ENCODE data around the gene PLEKHG4B. TPM values are rescaled to one million over a fixed set of nuclear protein-coding genes. Genes with fewer than 3 reads are reported as not detected.

The PLEKHG4B gene
- total and polyA plus RNA-seq, 10 donors = under 0.01 to 0.51 (median 0.20) TPM; not detected in 2

- H3K4me1 ChIP-seq = peaks cover 0 to 7% (median 3%) of the 10 kb centered on the region in 6 donors
- DNase-seq = no peak
- no peaks in the 10 kb centered on the region for H3K36me3 ChIP-seq
- no peak overlapping the region for H3K4me3 ChIP-seq
- H3K27me3 ChIP-seq (replicated peaks in 1 of 7) = peaks cover 0 to 88% (median 35%) of the 10 kb centered on the region in 7 donors
- WGBS, 5 donors = 12 to 22% (median 18%) methylated on average over 14 to 33 of the region's 37 CpGs
- no peaks in the 10 kb centered on the region for H3K9me3 ChIP-seq
- TF ChIP-seq CTCF (IDR thresholded peaks at IDR 0.05 in 8 of 11, conservative IDR thresholded peaks at IDR 0.05 in 3 of 11) (no peak), POLR2AphosphoS5 (IDR thresholded peaks at IDR 0.05) (no peak), POLR2A (IDR thresholded peaks at IDR 0.05) (no peak)
- no peak overlapping the region for H3K27ac ChIP-seq
- intact Hi-C loops (cut with DNase I; ENCODE audit: low total_unique reads) = no loop called here
These were observed 643 bp downstream of the PLEKHG4B start for GRCh38 chr5:92401-93220.

GRCh38 chr5:93221-93980 is 1.4 kb downstream of the PLEKHG4B start:
- no peak overlapping the region for H3K27ac ChIP-seq
- peaks cover 0 to 7% (median 3%) of the 10 kb centered on the region in 6 donors for H3K4me1 ChIP-seq
- intact Hi-C loops (cut with DNase I; ENCODE audit: low total_unique reads) = no loop called here
- no peak overlapping the region for H3K4me3 ChIP-seq
- H3K36me3 ChIP-seq = no peaks in the 10 kb centered on the region
- no peaks in the 10 kb centered on the region for H3K9me3 ChIP-seq
- TF ChIP-seq CTCF (IDR thresholded peaks at IDR 0.05 in 8 of 11, conservative IDR thresholded peaks at IDR 0.05 in 3 of 11) = no peak
- TF ChIP-seq POLR2AphosphoS5 (IDR thresholded peaks at IDR 0.05) = no peak
- TF ChIP-seq POLR2A (IDR thresholded peaks at IDR 0.05) = no peak
- WGBS, 5 donors = 87 to 95% (median 94%) methylated on average over 15 of the region's 15 CpGs
- H3K27me3 ChIP-seq (replicated peaks in 1 of 7) = peaks cover 0 to 95% (median 35%) of the 10 kb centered on the region in 7 donors
- no peak for DNase-seq

- no peaks in the 10 kb centered on the region for H3K9me3 ChIP-seq
- DNase-seq = no peak
- peaks cover 0 to 95% (median 35%) of the 10 kb centered on the region in 7 donors for H3K27me3 ChIP-seq (replicated peaks in 1 of 7)
These were observed 2.3 kb downstream of the PLEKHG4B start for GRCh38 chr5:94113-94892.

More at GRCh38 chr5:94113-94892, 2.3 kb downstream of the PLEKHG4B start:
- no peak for TF ChIP-seq CTCF (IDR thresholded peaks at IDR 0.05 in 8 of 11, conservative IDR thresholded peaks at IDR 0.05 in 3 of 11)
- no peak for TF ChIP-seq POLR2AphosphoS5 (IDR thresholded peaks at IDR 0.05)
- no peak for TF ChIP-seq POLR2A (IDR thresholded peaks at IDR 0.05)
- WGBS, 5 donors = 85 to 97% (median 90%) methylated on average over 9 to 11 of the region's 11 CpGs
- H3K4me1 ChIP-seq = peaks cover 0 to 7% (median 3%) of the 10 kb centered on the region in 6 donors
- no peaks in the 10 kb centered on the region for H3K36me3 ChIP-seq
- H3K27ac ChIP-seq = no peak overlapping the region
- intact Hi-C loops (cut with DNase I; ENCODE audit: low total_unique reads) = no loop called here
- no peak overlapping the region for H3K4me3 ChIP-seq

All from spleen (tissue), 11 donors.